CD4-positive, alpha-beta T cell treated with Interferon alpha-2 for 1 hour (primary cell): ENCODE results near the gene FZD4.
"Not testable (repeated sequence)": the region's sequence is repeated elsewhere in the genome, so short reads cannot be mapped to it uniquely, and the experiment has no call there.

Source experiments
- DNase-seq, 2 donors: peaks; one replicate each; pipeline ENCODE4 v3.0.0-alpha.2; 2020 to 2022

The FZD4 gene

DNA sequence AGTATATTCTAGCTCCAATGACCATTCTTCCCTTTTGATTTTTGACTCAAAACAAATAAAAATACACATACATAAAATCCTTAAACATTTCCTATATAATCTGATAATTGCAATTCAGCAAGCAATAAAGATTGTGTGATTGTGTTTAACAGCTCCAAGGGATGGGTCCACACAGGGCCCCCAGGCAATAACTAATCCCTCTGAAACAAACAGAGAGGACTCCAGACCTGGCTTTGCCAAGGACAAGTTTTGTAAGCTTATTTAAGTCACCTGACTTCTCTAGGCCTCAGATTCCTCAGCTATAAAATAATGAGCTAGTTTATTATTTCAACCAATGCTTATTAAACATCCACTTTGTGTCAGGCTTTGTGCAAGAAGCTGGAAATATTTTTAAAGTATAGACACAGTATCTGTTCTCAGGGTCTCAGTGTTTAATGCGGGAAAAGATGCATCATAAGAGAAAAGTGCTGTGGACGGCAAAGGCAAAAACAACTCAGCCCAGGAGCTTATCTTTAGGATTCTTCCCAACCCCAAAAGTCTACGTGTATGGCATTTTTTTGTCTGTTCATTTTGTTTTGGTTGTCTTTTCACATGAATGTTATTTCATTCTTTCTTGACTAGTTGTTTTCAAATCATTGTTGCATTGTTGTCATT, 20.1 kb downstream of the FZD4 start:
- no peak for DNase-seq

GRCh38 chr11:86934582-86934900, 20.7 kb downstream of the FZD4 start:
- DNase-seq: no peak

DNA sequence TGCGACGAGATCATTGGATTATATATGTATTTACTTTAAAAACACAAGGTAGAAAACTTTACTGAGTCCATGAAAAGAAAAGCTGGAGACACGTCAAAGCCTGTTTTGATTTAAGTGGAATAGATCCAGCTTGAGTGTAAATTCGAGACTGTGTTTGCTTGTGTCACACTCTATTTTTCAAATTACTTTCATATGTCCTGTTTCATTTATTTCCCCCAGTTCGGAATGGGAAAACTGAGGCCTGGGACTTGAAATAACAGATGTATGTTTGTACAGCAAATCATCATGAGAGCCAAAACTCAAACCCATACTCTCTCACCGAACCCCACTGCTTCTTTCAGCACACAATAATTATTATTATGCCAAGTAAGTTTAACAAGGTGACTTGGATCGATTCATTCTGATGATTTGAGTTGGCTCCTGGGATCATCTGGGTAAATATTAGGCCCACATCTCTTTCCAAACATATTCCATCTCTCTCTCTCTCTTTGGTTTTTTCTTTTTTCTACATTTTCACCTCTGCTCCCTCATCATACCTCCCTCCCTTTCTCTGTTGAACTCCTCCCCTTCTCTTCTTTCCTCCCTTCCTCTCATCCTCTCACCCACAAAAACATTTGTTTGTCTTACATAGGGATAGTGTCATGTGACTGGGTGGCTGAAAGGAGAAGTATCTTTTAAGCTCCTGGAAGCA, 21.2 kb downstream of the FZD4 start:
- DNase-seq: no peak

- no peak for DNase-seq
Observed at GRCh38 chr11:86932924-86933875, 22.0 kb downstream of the FZD4 start.

- no peak for DNase-seq
Observed at GRCh38 chr11:86932259-86932585, 23.0 kb downstream of the FZD4 start.

DNA sequence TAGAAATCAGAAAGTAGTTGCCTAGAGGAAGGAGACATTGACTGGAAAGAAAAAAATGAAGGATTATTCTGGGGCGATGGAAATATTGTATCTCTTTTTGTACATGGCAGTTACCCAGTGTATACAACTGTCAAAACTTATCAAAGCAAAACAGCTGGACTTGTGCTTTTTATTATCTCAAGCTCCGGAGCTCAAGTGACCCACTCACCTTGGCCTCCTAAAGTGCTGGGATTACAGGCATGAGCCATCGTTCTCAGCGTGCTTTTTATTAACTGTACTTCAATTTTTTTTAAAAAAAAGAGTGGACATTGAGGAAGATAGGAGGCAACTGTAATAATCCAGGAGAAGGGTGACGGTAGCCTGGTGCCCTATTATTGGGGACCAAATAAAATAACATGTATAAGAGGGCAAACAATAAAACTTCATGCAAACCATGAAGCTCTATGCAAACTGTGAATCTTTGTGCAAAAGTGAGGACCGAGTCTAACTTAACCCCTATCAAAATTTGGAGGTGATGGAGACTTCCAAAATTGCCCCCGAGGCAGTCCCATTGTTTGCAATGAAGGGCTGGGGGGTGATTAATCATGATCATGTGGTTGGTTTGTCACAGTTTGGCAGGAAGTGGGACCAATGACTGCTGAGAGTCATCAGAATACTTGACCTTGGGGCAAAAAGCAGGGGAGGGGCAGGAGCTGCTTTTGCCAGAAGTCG, 23.5 kb downstream of the FZD4 start:
- no peak for DNase-seq

GRCh38 chr11:86930957-86931547, 24.1 kb downstream of the FZD4 start:
- DNase-seq: no peak

- no peak for DNase-seq
Observed at GRCh38 chr11:86926975-86927374, 28.2 kb downstream of the FZD4 start.

- DNase-seq: no peak
Observed at GRCh38 chr11:86923999-86924766, 31.0 kb downstream of the FZD4 start.

DNA sequence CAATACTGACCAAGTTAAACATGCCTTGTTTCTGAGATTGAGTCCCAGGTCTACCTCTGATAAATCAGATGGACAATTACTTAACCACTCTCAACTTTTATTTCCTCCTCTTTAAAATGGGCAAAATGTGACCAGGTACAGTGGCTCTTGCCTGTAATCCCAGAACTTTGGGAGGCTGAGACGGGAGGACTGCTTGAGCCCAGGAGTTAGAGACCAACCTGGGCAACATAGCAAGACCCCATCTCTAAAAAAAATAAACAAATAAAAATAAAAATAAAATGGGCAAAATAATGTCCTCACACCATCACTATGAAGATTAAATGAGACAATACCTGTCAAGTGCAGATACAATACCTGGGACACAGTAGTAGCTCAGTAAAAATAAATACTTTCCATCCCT, 33.0 kb downstream of the FZD4 start:
- no peak for DNase-seq

DNA sequence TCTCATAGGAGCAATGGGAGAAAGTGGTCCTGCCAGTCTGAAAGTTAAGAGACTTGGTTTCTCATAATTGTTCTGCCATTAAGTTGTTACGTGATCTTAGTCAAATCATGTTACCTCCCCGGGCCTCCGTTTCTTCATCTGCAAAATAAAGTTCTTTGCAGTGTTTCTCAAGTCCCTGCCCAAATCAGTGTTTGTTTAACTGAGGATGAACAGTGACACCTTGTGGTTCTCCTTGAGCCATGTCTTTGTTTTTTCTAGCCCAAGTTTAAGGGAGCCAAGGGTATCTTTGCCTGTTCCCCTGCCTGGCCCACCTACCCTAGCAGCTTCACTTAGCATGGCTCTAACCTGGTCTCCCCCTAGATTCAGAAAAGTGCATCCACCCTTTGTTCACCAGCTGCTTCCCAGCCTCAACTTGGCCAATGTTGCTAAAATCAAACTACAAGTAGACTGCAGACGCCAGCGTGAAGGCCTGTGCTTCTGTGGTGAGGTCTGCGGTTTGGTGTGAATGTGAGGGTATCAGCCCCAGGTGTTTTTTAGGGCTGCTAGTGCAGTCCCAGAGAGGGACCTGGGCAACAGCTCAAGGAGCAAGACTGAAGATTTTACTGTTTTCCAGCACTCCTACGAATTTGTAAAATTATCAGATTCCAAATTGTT, 35.5 kb downstream of the FZD4 start:
- peak in 1 of 2 donors; percentile 28 for DNase-seq

GRCh38 chr11:86918973-86919372, 36.2 kb downstream of the FZD4 start:
- DNase-seq: no peak

DNA sequence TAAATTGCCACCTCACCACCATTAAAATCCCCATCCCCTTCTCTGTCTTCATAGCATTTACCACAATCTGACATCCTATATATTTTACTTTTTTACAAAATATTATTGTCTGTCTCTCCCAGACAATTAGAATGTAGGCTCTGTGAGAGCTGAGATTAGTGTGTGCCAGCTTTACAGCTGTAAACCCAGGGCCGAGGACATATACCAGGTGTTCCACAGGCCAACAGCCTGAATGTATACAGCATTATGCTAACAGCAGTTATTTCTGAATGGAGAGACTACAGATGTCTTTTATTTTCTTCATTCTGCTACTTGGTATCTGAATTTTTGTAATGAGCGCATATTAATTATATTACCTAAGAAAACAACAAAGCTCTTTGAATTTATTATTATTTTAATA, 36.7 kb downstream of the FZD4 start:
- no peak for DNase-seq

DNA sequence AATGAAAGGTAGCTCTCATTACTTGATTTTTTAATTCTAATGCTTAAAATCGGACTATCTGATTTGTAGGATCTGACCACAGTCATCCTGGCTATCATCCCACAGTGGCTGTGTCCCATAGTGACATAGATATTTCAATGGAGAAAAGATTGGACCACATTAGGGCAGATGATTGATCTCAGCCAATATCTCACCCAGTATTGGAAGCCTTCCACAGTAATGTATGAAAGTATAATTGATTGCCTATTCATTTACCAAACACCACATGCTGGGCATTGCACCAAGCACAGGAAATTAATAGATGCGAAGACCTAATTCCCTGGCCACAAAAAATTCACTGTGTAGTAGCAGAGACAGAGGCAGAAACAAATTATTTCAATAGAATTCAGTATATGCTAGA, 37.6 kb downstream of the FZD4 start:
- no peak for DNase-seq

DNA sequence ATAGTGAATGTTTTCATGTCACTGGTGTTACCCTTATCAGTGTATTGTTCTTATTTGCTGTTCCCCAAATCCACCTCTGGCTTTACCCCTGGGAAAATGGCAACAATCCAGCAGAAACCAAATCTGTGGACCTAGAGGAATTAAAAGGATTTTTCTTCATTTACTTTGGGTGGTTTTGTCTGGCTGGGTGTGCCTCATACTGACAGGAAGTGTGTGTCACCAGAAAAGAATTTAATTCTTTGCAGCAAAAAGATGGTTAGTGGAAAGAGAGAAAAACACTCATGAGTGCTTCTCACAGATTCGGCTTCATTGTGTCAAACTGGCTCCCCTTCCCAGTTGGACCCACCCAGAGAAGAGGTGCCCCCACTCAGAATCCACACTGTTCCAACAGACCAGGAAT, 38.9 kb downstream of the FZD4 start:
- no peak for DNase-seq

GRCh38 chr11:86915850-86916249, 39.3 kb downstream of the FZD4 start:
- DNase-seq: not testable (repeated sequence)

DNA sequence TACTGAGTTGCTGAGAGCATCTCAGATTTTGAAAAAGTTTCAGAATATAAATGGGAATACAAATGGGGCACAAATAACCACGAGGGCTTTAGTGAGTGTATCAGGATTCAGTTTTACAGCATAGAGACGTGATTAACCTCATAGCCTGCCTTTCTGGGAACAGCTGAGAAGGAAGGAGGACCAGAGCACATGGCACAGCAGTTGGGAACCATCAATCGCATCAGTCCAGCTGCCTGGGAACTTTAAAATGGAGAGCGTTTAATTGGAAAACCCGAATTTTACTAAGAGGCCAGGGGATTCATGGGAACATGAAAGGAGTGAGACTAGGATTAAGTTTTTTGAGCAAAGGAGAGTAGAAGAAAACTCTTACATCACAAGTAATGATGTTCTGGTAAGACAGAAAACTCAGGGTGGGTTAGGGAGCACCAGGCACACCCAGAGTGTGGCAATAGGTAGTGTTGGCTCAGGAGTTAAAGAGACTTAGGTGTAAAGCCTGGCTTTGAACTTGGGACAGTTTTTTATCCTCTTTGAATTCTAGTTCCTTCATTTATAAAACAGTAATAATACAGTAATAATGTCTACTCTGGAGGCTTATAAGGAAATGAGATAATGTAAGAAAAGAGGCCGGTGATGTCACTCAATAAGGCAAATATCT, 40.2 kb downstream of the FZD4 start:
- no peak for DNase-seq

GRCh38 chr11:86912238-86912637, 43.0 kb downstream of the FZD4 start:
- no peak for DNase-seq

- no peak for DNase-seq
Observed at GRCh38 chr11:86910592-86910991, 44.6 kb downstream of the FZD4 start.

- DNase-seq: no peak
Observed at GRCh38 chr11:86906198-86906597, 49.0 kb downstream of the FZD4 start.

GRCh38 chr11:86905252-86905651, 49.9 kb downstream of the FZD4 start:
- no peak for DNase-seq
